ENCODE results near the gene PRKCH. TPM values are rescaled to one million over a fixed set of nuclear protein-coding genes. Genes with fewer than 3 reads are reported as not detected.

Gene PRKCH
- total and polyA plus RNA-seq, 2 of the 13 experiments (the other 11 are each of a cell fraction or from before 2014, with no cell fraction given) = 0.48 to 1.3 TPM

GRCh38 chr14:61553730-61554641 lies 232.6 kb downstream of the PRKCH start (continued):
- peak; percentile 97 for TF ChIP-seq SIX4 (CRISPR knock-in tag; IDR thresholded peaks at IDR 0.05)
- TF ChIP-seq DRAP1 (CRISPR knock-in tag; IDR thresholded peaks at IDR 0.05) = peak; percentile 25; the same call in 1 of the 2 replicates
- TF ChIP-seq FOSL1 (CRISPR knock-in tag; IDR thresholded peaks at IDR 0.05; ENCODE audit: borderline replicate concordance) = peak; percentile 87; the same call in 1 of the 2 replicates
- no peak for TF ChIP-seq ZNF501 (CRISPR knock-in tag; IDR thresholded peaks at IDR 0.05)
- TF ChIP-seq ZNF362 (CRISPR knock-in tag; IDR thresholded peaks at IDR 0.05; ENCODE audit: borderline replicate concordance) = peak; percentile 65; the same call in 1 of the 2 replicates
- no peak for TF ChIP-seq ZNF850 (CRISPR knock-in tag; conservative IDR thresholded peaks at IDR 0.05)
- 0 out of 2 replicates have a peak, but pooled peaks have one; percentile 80 for TF ChIP-seq ZBTB3 (CRISPR knock-in tag; IDR thresholded peaks at IDR 0.05; ENCODE audit: borderline replicate concordance, low read depth)
- TF ChIP-seq TRIM24 (CRISPR knock-in tag; IDR thresholded peaks at IDR 0.05) = peak; percentile 78; the same call in 1 of the 2 replicates
- peak; percentile 40 for TF ChIP-seq GABPB1 (CRISPR knock-in tag; IDR thresholded peaks at IDR 0.05)
- TF ChIP-seq ELK4 (CRISPR knock-in tag; IDR thresholded peaks at IDR 0.05; ENCODE audit: borderline replicate concordance) = no peak
- TF ChIP-seq ZNF101 (CRISPR knock-in tag; IDR thresholded peaks at IDR 0.05; ENCODE audit: borderline replicate concordance, low read depth) = no peak
- TF ChIP-seq SNAI1 (CRISPR knock-in tag; IDR thresholded peaks at IDR 0.05; ENCODE audit: borderline replicate concordance) = no peak
- TF ChIP-seq KDM5A (IDR thresholded peaks at IDR 0.05; ENCODE audit: borderline replicate concordance, low read length) = no peak
- no peak for TF ChIP-seq LBX2 (CRISPR knock-in tag; IDR thresholded peaks at IDR 0.05; ENCODE audit: borderline replicate concordance)
- TF ChIP-seq SCMH1 (CRISPR knock-in tag; IDR thresholded peaks at IDR 0.05; ENCODE audit: borderline replicate concordance) = no peak
- TF ChIP-seq ZBTB38 (CRISPR knock-in tag; IDR thresholded peaks at IDR 0.05) = no peak
- TF ChIP-seq TARDBP (CRISPR knock-in tag; IDR thresholded peaks at IDR 0.05) = peak; percentile 91
- peak; percentile 88 for TF ChIP-seq ZMYM4 (CRISPR knock-in tag; IDR thresholded peaks at IDR 0.05)
- peak; percentile 19; the same call in 1 of the 2 replicates for TF ChIP-seq EHMT2 (IDR thresholded peaks at IDR 0.05; ENCODE audit: borderline replicate concordance, low read depth, low read length)
- TF ChIP-seq ZNF333 (CRISPR knock-in tag; IDR thresholded peaks at IDR 0.05; ENCODE audit: borderline replicate concordance) = no peak
- TF ChIP-seq HOMEZ (CRISPR knock-in tag; IDR thresholded peaks at IDR 0.05; ENCODE audit: low read depth) = peak; percentile 68; the same call in 1 of the 2 replicates
- TF ChIP-seq YEATS2 (CRISPR knock-in tag; IDR thresholded peaks at IDR 0.05; ENCODE audit: borderline replicate concordance) = no peak; the same call in 1 of the 2 replicates
- peak; percentile 38; the same call in 1 of the 2 replicates for TF ChIP-seq ZNF652 (CRISPR knock-in tag; IDR thresholded peaks at IDR 0.05; ENCODE audit: borderline replicate concordance, low read depth)
- peak; percentile 59 for TF ChIP-seq THAP11 (CRISPR knock-in tag; IDR thresholded peaks at IDR 0.05)
- TF ChIP-seq ZNF44 (CRISPR knock-in tag; IDR thresholded peaks at IDR 0.05) = no peak
